ENCODE results near the gene TMEM150B.

The TMEM150B gene, protein sequence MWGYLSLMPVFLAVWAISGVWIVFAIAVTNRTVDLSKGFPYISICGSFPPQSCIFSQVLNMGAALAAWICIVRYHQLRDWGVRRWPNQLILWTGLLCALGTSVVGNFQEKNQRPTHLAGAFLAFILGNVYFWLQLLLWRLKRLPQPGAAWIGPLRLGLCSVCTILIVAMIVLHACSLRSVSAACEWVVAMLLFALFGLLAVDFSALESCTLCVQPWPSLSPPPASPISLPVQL

DNA sequence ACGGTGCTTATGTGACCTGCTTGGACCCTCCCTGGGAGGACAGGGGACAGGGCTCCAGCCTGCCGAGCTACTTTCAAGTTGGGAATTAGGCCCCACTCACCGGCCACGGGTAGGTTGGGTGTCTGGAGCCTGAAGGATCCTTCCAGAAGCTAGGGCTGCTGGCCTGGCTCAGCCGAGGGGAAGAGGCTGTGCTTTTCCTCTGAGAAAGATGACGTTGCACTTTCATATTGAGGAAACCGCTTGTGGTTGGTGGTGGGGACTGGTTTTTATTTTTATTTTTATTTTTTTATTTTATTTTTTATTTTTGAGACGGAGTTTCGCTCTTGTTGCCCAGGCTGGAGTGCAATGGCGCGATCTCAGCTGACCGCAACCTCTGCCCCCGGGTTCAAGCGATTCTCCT, at the start of gene TMEM150B:
TMEM150B (minus strand) TSS at position 170 of the 400 bp plus-strand sequence. CDS start 4,305 bp downstream, outside the sequence.
- DNase-seq (ENCODE audit: low spot score): no peak

DNA sequence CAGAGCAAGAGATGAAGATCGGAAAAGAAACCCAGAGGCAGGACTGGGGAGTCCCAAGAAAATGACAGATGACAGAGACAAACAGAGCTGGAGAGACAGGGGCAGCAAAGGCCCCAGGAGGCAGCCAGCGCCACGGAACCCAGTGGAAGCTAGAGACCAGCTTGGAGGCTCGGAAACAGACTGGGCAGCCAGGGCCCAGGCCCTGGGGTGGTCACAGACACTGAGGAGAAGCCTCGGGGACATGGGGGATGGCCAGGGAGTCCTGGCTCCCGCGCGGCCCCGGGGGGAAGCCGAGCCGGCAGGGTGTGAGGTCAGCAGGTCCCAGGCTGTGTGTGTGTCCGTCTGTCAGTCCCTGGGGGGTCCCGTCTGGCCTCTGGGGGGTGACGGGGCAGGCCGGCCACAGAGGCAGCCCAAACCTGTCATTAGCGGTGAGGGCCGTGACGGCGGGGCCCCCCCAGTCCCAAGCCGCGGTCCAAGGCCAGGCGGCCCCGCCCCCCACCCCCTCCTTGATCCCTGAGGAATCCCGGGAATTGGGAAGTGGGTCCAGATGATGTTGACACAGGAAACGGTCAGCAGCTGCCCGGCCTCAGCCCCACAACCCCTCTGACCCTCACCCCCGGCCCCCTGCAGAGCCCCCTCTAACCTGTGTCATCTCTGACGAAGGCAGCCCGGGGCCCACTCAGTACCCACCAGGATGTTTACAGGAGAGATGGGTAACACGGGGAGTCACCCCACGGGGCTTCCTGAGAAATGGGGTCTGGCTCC, 49.0 kb upstream of the TMEM150B start:
- peak; percentile 59 for DNase-seq (ENCODE audit: low spot score)

DNA sequence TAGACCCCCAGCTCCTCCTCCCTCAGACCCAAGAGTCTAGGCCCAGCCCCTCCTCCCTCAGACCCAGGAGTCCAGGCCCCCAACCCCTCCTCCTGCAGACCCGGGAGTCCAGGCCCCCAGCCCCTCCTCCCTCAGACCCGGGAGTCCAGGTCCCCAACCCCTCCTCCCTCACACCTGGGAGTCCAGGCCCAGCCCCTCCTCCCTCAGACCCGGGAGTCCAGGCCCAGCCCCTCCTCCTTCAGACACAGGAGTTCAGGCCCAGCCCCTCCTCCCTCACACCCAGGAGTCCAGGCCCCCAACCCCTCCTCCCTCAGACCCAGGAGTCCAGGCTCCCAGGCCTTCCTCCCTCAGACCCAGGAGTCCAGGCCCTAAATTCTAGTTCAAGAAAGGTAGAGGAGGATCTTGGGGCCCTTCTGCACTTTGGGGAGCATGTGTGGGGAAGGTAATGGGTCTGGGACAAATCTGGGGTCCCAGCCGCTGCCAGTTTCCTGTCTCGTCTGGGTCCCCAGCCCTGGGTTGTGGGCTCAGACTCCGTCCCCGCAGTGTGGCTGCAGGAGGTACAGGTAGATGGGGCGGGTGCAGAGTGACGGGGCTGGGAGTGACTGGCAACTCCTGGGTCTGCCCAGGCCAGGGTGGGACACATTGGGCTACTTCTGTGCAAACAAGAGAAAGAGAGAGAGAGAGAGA, 48.3 kb upstream of the TMEM150B start:
- no peak for DNase-seq (ENCODE audit: low spot score)

DNA sequence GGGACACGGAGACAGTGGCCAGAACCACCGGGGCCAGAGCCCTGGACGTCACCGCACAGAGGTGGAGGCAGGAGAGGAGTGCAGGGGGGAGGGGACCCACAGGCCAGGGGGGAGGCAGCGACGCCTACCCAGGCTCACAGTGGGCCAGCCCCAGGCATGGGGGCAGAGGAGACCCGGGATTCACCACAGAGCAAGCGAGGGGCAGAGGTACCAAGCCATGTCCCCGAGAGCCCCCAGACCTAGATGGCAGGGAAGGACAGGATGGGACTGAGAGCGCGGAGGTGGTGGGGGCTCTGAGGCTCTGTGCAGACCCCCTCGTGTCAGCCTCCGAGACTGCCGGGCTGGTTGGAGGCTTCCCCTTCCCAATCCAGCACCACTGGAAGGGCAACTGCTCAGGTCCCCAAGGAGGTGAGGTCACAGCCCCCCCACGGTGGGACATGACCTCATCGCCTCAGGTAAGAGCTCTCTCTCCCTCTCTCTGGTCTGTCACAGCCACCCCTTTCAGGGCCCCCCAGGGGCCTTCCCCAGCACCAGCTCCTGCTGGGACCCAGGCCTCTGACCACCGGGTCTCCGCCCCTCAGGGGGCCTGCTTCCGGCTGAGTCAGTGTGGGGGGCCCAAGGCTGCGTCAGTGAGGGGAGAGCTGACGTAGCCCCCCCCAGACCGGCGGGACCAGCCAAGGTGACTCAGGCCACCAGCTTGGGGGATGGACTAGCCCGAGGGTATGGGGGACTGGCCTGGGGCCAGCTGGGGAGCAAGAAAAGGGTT, 47.4 kb upstream of the TMEM150B start:
- no peak for DNase-seq (ENCODE audit: low spot score)

DNA sequence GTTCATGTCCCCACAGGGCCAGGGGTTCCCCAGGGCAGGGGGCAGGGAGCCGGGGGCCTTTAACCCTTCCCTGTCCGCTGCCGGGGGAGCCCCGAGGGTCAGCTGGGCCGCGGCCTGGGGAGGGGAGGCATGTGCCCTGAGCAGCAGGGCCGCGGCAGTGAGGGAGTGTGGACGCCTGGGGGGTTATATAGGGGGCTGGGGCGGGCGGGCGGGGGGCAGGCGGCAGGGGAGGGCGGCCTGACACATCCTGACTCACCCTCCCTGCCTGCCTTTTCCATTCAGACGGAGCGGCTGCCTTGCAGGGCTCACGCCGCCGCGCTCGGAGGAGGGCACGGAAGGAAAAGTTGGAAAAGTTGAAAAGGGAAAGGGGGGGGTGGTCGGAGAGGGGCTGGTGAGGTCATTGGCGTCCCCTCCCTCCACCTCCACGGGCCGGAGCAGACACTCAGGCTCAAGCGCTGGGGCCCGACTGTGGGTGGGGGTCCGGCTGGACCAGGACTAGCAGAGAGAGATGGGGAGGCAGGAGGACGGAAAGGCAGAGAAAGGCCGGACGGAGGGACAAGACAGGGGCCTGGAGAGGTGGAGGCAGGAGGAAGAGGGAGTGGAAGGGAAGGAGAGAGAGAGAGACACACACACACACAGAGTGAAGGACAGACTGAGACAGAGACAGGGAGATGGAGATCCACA, 45.3 kb upstream of the TMEM150B start, which contains the start of gene IL11:
IL11 (minus strand) TSS at position 159 of the 684 bp plus-strand sequence; CDS start at position 6, 153 bp downstream.
- no peak for DNase-seq (ENCODE audit: low spot score)

DNA sequence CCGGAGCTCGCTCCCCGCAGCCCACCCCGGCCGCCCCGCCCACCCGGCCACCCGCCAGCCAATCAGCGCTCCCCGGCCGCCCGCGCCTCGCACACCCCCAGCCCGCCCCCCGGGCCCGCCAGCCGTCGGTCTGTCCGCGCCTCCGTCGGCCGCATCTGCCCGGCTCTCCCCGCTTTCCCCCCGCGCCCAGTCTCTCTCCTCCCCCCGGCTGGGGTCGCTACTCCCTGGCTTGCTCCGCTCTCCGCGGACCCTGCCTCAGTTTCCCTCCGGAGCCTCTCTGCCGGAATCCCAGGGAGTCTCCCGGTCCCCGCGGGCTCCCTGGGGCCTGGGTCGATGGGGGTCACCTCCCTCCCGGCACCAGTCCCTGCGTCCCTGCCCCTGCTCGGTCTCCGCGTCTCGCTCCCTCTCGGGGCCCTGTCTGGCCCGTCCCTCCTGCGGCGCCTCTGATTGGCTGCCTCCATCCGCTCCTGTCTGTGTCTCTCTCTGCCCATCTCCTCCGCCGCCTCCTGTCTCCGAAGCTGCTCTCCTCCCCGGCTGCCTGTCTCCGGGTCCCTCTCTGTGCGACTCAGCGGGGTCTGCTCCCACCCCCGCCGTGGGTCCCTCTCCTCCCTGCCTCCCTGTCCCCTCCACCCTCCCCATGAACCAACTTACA, 44.6 kb upstream of the TMEM150B start:
- peak; percentile 93 for DNase-seq (ENCODE audit: low spot score)

DNA sequence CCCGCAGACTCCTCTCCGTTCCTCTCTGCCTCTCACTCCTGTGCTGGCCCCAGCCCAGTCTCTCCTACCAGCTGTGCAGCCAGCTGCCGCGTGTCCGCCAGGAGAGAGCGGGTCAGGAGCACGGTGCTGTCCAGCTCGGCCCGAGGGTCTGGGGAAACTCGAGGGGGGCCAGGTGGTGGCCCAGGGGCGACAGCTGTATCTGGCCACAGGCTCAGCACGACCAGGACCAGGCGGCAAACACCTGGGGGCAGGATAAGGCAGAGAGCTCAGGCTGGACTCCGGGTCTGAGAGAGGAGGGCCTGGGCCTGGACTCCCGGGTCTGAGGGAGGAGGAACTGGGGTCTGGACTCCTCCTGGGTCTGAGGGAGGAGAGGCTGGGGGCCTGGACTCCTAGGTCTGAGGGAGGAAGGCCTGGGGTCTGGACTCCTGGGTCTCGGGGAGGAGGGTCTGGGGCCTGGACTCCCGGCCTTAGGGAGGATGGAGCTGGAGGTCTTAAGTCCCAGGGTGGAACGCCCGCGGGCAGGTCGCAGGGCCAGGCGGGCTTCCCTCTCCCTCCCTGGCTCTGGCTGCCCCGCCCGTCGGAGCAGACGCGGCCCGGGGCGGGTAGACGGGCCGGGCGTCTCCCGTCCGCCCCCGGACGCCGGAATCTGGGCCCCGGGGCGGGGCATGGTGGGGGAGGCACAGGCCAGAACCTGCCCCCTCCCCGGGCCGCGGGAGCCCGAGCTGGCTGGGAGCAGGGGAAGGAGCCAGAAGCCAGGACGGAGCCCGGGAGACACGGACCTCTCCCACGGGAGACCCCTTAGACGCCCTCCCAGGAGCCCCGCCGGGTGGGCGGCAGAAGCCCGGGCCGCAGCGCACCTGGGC, 43.8 kb upstream of the TMEM150B start:
- peak; percentile 74 for DNase-seq (ENCODE audit: low spot score)

DNA sequence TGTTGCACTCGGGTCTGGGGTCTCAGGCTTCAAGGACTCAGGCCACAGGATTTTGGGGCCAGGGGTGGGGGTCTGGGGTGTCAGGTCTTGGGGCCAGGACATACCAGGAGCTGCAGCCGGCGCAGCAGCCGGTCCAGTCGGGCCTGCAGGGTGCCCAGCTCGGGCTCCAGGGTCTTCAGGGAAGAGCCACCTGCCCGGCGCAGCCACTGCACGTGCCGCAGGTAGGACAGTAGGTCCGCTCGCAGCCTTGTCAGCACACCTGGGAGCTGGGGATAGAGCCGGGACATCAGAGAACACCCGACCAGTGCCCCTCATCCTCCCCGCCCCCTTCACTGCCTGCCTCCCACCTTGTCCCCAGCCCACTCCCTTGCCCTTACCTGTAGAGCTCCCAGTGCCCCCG, 43.0 kb upstream of the TMEM150B start:
- DNase-seq (ENCODE audit: low spot score): no peak

DNA sequence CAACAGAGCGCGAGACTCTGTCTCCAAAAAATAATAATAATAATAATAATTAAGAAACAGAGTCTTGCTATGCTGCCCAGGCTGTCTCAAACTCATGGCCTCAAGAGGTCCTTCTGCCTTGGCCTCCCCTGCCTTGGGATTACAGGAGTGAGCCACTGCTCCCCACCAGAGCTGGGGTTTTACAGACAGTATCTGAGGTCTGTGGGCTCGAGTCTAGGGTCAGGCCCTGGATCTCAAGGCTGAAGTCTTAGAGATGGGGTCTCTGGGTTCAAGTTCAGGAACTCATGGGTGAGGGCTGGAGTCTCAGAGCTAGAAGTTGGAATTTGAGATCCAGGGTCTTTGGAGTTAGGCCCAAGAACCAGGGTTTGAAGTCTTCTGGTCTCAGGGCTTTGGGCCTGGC, 41.6 kb upstream of the TMEM150B start:
- DNase-seq (ENCODE audit: low spot score): no peak

DNA sequence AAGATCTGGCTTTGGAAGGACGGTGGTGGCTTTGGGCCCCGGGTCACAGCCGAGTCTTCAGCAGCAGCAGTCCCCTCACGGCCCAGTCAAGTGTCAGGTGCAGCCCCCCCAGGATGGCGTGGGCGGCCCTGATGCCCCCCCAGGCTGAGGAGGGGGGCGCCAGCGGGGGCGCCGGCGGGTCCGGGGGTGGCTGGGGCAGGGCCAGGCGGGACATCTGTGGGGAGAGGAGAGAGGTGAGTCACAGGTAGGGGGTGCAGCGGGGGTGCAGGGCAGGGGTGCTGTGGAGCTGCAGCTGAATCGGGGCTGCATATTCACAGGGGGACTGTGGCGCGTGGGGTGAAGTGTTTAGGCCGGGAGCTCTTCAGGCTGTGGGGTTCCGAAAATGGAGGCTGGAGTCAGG, 40.8 kb upstream of the TMEM150B start:
- DNase-seq (ENCODE audit: low spot score): no peak

DNA sequence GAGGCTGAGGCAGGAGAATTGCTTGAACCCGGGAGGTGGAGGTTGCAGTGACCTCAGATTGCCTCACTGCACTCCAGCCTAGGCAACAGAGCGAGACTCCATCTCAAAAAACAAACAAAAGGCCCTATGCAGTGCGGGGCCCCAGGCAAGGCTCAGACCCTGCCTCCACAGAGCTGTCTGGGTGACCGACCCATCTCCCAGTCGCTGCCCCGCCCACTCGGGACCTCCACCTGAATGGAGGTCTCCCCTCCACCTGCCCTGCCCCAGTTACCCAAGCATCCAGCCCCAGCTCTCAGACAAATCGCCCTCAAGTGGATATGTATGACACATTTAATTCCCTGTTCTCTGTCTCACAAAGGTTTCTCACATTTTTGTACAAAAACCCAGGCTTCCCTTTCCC, 40.1 kb upstream of the TMEM150B start:
- no peak for DNase-seq (ENCODE audit: low spot score)

DNA sequence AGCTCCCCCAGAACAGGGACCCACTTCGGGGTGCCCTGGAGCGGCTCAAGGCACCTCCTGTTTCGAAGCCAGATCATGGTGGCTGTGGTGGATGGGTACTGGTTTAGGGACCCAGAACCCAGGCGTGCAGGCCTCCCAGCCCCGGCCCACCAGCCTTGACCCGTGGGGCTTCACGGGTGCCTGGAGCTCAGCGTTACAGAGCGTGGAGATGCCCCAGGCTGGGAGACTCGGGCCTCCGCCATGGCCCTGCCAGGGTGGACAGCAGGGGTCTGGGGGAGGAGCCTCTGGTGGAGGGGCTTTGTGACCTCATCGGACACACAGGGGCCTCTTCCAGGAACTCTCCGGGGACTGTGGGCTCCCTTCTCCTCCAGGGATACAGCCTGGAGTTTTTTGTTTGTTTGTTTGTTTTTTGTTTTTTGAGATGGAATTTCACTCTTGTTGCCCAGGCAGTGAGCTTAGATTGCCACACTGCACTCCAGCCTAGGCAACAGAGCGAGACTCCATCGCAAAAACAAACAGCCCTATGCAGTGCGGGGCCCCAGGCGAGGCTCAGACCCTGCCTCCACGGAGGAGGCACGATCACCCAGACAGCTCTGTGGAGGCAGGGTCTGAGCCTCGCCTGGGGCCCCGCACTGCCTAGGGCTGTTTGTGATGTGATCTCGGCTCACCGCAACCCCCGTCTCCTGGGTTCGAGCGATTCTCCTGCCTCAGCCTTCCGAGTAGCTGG, 38.0 kb upstream of the TMEM150B start, which contains the start of gene GARIN5B:
GARIN5B (minus strand) TSS at position 271 of the 727 bp plus-strand sequence; CDS start at position 77, 194 bp downstream.
- DNase-seq (ENCODE audit: low spot score): no peak

DNA sequence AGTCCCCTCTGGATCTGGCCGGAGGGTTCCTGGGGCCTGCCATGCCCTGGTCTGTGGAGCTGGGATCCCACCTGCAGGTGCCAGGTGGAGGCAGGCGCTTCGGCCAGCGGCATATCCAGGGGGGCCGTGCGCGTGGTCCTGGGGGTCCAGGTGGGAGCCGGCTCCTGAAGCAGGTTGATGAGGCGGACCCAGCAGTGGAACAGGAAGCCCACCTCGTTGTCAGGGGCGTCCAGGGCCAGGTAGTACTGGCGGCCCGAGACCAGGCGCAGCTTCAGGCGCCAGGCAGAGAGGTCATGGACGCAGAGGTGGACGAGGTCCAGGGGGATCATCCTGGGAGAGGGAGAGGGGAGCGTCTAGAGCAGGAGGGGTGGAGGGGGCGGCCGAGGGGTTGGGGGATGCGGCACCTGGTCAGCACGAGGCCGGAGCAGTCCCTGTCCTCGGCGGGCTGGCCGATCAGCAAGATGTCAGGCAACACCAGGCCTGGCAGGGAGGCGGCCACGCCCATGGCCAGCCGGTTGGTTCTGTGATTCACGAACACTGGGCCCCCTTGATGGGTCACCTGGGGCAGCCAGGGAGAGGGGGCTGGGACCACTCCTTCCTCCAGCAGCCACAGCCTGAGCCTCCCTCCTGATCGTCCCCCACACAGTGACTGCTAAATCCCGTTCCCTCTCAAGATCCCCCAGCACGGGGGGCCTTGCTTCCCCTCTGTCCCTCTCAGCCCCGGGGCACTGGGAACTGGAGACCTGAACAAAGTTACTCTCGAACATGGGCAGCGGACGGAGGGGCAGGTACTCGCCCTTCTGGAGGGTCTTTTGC, 37.2 kb upstream of the TMEM150B start:
- DNase-seq (ENCODE audit: low spot score): no peak

DNA sequence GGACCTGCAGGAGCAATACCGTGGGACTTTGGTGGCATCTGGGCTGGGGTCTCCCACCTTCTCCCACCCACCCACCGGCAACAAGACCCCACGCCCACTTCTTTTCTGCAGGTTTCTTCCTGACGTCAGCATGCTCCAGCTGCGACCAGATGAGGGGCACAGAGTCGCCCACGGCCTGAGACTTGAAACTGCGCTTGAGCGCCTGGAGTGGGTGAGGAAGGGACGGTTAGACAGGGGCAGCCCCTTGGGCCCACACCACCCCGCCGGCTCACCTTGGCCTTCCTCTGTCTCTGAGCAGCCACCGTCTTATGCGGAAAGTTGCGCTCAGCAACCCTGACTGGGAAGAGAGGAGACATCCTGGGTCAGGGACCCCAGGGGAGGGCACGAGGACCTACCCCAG, 35.8 kb upstream of the TMEM150B start:
- DNase-seq (ENCODE audit: low spot score): no peak

DNA sequence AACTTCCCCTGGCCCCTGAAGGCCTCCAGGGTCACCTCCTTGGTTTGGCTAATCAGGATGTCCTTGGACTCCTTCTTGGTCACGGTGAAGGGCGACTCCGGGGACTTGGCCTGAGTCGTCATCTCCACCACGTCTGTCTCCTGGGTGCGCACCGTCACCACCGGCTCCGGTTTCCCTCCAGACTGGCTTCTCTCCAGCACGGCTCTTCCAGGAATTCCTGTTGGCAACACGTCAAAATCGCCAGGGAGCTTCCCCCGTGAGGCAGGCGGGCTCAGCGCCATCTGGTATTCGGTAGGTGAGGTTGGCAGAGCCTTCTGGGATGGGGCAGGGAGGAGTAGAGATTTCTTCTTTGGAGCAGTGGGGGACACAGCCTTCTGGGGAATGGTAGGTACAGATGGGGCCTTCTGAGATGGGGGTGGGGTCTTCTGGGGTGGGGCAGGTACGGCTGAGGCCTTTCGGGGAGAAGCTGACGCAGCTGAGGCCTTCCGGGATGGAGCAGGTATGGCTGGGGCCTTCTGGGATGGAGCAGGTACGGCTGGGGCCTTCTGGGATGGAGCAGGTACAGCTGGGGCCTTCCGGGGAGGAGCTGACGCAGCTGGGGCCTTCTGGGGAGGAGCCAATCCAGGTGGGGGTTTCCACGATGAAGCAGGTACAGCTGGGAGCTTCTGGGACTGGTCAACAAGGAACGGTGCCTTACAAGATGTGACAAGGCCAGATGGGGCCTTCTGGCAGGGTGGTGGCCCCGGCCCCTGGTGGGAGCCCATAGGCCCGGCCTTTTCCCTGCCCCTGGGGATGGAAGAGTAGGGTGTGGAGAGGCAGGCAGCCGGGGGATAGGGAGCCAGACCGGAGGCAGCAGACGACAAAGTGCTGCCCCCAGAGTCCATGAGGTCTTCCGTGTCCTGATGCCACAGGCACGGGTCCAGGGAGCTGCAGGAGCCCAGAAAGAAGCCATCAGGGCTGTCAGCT, 34.1 kb upstream of the TMEM150B start:
- DNase-seq (ENCODE audit: low spot score): no peak

DNA sequence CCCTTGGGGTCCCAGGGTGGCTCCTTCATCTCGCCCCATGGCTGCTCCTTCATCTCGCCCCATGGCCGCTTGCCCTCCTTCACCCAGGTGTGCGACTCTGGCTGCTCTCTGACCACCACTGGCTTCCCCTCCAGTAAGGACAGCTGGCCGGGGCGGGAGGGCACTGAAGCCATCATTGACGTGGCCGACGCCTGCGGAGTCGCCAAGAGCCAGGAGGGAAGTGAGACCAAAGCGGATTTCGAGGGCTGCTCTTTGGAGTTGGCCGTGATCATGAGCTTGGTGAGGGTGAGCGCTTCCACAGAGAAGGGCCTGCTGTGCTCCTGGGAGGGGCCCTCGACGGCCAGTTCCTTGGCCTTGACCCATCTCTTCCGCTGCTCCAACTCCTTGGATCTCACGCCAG, 33.4 kb upstream of the TMEM150B start:
- DNase-seq (ENCODE audit: low spot score): no peak

DNA sequence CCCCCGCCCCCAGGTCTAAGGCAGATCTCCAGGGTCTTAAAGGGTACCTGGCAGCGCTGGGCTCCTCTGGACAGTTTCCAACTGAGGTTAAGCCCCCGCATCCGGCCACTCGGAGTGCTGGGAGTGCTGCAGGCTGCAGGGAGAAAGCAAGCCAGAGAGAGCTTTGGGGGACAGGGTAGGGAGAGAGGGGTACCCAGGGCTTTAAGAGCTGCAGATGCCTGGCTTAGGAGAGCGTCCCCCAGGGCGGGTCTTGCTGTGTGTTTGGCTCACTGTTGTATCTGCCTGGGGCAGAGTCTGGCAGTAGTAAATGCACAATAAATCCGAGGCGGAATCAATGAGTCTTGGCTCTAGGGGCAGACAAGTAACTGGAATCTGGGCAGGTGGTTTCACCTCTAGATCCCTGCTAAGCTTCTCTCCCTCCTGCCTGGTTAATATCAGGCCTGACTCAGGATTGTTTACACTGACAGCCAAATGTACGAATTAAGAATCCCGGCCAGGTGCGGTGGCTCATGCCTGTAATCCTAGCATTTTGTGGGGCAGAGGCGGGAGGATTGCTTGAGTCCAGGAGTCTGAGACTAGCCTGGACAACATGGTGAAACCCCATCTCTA, 30.2 kb upstream of the TMEM150B start:
- DNase-seq (ENCODE audit: low spot score): no peak

Measured in HuH-7.5 (cell line).